GM19438 (cell line): Measurements from ENCODE around the gene SLC13A5.

Experiments used
- ATAC-seq: cut with Tn5 transposase; IDR thresholded peaks from one replicate; pipeline ENCODE4 v1.9.1; 2021; ENCODE audit warnings: low read depth; ENCODE audit not compliant: unreplicated experiment

The SLC13A5 gene

GRCh38 chr17:6684881-6685767 lies 28.0 kb downstream of the SLC13A5 start:
- ATAC-seq = no peak

GRCh38 chr17:6684460-6684783 lies 28.7 kb downstream of the SLC13A5 start:
- no peak for ATAC-seq

DNA sequence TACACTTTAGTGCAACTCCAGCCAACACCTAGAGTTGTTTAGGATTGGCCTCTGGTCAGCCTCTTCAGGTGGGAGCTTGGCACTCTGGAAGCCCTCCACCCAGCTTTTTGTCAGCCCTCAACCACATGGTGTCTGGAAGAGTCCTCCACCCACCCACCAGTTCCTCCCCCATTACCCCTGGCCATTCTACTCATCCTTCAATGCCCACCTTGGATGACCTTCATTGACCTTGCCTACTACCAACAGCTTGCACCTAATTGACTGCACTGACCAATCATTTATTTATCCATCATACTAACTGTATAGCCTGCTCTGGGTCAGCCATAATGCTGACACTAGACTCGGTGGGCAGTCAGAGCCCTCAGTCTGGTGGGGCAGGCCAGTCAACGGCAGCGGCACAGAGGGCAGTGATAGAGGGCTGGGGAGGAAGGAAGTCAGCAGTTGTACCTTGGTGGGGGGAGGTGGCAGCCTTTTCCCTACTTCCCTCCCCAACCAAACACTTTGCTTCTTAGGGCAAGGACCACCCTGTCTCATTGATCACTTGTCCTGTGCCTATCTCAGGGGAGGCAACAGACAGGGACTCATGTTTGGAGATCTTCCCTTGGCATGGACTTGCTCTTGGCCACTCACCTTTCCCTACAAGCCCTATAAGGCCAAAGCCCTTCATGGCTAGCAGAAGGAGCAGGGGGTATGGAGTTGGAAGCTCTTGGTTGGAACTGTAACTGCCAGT lies 29.3 kb downstream of the SLC13A5 start:
- ATAC-seq = no peak

- ATAC-seq = no peak
Observed at GRCh38 chr17:6683081-6683684, 30.0 kb downstream of the SLC13A5 start.

DNA sequence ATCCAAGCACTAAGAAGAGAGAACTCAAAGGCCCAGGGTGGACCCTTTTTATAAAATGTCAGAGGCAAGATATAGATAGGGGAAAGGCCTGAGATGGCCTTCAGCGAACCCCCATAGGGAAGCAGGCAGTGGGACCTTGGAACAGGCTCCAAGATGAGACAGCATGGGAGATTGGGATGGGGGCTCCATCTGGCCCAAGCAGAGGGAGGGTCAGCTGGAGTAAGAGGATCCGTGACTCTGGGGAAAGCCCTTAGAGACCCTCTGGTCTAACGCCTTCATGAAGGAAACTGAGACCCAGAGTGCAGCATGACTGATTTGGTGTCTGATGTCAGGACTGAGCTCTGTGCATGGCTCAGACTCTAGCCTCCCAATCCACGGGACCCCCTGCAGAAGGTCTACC lies 30.8 kb downstream of the SLC13A5 start:
- no peak for ATAC-seq

DNA sequence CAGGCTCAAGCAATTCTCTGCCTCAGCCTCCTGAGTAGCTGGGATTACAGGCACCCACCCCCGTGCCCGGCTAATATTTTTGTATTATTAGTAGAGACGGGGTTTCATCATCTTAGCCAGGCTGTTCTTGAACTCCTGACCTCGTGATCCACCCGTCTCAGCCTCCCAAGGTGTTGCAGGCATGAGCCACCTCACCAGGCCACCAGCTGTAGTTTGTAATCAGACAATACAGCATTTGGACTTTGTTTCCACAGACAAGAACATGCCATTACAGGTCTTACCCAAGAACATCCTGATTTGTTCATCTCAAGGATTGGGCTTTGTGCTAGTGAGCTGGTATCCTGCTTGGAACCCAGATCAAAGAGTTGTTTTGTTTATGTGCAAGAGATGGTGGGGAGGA lies 31.5 kb downstream of the SLC13A5 start:
- ATAC-seq = no peak

DNA sequence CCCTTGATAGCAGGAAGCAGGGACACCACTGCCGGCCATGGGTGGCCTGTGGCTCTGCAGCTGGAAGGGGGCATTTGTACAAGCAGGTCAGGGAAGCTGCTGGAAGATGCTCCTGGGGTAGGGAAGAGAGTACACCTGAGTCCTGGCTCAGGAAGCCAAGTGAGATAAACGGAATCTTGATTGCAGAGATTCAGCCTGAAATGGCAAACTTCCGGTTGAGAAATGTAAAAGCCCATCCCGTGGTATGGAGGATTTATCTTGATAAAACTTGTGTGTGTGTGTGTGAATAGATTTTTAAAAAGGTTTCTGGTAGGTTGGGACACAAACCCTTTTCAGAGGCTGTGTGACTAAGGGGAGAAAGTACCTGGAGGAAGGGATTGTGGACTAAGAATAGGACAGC lies 32.0 kb downstream of the SLC13A5 start:
- ATAC-seq = no peak

GRCh38 chr17:6679241-6679640 lies 33.9 kb downstream of the SLC13A5 start:
- ATAC-seq = no peak

GRCh38 chr17:6677946-6678345 lies 35.2 kb downstream of the SLC13A5 start:
- ATAC-seq = no peak

DNA sequence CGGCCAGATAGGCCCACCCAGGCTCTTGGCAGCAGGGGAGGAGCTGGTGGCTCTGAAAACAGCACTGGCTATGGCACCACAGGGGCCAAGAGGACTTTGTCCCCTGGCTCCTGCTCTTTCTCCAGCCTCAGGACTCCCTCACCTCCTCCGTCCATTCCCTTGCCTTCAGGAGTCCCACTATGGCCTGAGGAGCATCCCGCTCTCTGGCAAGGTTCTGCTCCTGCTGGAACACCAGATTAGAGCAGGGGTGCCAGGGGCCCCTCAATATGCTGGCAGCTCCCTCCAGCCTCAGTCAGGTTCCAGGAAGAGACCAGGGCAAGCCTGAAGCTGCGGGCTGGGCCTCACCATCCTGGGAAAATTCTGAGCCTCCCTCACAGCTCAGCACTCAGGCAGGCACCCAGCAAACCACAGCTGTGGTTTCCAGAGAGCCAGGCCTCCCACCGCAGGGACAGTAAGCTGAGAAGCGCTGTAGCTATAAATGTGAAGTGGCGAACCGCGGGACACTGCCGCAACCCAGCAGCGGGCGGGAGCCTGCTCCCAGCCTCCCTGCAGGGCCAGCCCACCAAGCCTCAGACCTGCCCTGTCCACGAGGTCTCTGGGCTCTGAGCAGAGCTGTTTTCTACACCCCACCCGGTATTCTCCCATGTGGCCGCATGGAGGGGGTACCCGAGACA lies 35.9 kb downstream of the SLC13A5 start:
- no peak for ATAC-seq

DNA sequence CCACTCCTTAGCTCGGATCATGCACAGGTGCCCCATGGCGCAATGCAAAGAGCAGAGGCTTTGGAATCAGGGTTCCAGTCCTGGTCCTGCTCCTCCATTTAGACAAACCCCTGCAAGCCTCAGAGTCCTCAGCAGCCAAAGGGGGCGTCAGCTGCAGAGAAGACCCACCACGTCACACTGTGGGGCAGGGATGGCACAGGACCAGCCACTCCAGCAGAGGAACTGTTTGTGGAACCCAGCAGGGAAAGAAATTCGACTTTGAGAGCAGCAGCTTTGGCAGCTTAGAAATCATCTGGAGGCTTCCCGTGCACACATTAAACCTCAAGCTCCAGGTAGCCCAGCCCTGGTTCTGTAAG lies 36.4 kb downstream of the SLC13A5 start:
- ATAC-seq = no peak

DNA sequence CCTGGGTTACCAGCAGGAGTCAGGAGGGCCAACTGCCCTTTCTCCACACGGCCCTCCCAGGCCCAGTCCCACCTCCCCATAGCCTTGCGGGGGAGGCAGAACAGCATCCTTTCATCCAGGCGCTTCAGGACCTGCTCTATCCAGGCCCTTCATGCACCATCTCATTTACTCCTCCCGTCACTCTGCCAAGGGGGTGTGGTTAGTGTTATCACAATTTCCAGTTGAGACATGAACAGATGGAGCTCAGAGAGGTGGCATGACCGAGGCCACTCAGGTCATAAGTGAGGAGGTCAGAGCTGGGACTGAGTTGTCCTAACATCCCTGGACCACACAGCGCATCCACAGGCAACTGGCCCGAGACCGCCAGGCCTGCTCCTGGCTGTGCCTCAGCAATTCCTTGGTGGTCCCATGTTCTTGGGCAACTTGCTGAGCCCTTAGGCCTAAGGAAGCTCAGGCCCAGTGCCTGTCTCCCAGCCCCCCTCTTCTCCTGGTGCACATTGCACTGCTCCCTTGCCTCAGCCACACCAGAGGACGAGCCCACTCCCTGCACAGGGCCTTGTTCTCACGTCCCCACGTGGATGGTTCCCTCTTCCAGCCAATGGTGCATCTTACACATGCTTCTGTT lies 37.9 kb downstream of the SLC13A5 start:
- ATAC-seq = no peak

- no peak for ATAC-seq
Observed at GRCh38 chr17:6674586-6674985, 38.6 kb downstream of the SLC13A5 start.

DNA sequence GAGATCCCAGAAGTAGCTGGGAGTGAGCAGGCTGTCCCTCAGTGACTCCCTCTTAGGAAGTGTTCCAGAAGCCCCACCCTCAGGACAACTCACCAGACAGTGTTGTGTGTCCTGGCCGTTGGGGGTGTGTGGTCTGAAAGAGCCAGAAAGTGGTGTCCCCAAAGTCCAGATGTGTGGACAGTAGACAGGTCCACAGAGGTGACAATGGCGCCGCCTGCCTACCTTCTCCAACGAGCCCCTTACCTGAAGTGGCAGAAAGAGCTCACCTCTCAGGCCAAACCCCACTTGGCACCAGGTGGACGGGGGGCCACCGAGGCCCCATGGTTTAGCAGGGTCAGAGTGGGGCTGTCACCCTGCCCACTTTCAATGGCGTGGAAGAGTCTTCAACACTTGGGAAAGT lies 41.7 kb downstream of the SLC13A5 start:
- no peak for ATAC-seq

DNA sequence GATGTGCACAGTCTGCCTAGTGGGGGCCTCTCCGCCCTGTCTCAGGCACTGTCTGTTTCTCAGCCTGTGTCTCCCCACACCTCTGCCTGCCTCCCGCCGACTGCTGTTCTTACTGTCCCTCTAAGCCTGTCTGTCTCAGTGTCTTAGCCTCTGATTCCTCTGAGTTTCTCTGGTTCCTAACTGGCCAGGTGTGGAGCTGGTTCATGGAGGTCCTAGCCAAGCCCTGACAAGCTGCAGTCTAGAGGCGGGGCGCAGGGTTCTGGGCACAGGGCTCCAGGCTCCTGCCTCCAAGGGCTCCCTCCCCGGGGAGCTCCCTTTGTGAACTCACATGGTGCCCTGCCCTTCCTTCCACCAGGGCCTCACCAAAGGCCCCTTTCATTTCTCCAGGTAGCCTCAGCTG lies 42.2 kb downstream of the SLC13A5 start:
- ATAC-seq = no peak

DNA sequence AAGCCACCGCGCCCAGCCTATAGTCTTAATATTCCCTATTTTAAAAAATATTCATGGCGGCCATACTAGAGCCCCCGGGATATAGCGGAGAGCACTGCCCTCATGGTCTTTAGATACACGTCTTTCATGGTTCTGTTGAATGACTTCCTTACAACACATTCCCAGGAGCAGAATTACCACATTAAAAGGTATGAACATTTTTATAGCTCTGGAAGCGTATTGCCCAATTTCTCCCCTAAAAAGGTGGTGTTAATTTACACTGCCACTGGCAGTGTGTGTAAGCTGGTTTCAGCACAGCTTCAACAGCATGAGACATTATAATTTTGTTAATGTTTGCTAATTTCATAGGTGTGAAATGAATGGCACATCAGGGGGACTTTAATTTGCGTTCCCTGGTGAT lies 42.6 kb downstream of the SLC13A5 start:
- ATAC-seq = no peak

- no peak for ATAC-seq
Observed at GRCh38 chr17:6669479-6670212, 43.5 kb downstream of the SLC13A5 start.

GRCh38 chr17:6668727-6669425 lies 44.3 kb downstream of the SLC13A5 start:
- ATAC-seq = no peak

DNA sequence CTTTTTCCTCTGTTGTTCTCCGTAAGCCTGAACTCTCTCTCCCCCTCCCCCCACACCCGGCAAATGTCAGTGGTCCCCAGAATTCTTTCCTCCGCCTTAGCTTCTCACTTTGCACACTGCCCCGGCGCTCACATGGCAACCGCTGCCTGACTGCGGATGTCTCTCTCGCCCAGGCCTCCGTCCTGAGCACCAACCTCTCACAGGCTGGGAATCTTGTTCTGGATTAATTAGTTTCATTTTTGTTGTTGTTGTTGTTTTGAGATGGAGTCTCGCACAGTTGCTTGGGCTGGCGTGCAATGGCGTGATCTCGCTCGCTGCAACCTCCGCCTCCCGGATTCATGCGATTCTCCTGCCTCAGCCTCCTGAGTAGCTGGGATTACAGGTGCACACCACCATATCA lies 45.0 kb downstream of the SLC13A5 start:
- ATAC-seq = no peak

DNA sequence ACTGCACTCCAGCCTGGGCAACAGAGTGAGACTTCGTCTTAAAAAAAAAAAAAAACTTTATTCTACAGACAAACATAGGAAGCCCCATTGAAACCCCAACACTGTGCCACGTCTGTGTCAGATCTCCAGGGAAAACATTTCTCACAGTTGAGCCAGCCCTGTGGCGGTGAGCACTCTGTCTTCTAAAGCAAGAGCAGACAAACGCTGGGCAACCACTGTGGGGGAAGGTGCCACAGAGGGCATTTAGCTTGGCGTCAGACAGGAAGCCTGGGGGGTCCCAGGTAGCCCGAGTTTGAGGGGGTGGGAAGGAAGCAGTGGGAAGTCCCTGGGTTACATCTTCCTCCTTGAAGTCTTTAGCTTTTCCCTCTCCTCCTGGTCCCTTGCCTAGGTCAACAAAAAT lies 45.7 kb downstream of the SLC13A5 start:
- no peak for ATAC-seq
